Measurements from ENCODE around the gene PIEZO1. TPM values are rescaled to one million over a fixed set of nuclear protein-coding genes. Genes with fewer than 3 reads are reported as not detected.

PIEZO1 gene
- total and polyA plus RNA-seq, 10 of the 15 experiments (the other 5 are each of a cell fraction or from before 2014, with no cell fraction given) = 1.3 to 169 (median 33.4) TPM

DNA sequence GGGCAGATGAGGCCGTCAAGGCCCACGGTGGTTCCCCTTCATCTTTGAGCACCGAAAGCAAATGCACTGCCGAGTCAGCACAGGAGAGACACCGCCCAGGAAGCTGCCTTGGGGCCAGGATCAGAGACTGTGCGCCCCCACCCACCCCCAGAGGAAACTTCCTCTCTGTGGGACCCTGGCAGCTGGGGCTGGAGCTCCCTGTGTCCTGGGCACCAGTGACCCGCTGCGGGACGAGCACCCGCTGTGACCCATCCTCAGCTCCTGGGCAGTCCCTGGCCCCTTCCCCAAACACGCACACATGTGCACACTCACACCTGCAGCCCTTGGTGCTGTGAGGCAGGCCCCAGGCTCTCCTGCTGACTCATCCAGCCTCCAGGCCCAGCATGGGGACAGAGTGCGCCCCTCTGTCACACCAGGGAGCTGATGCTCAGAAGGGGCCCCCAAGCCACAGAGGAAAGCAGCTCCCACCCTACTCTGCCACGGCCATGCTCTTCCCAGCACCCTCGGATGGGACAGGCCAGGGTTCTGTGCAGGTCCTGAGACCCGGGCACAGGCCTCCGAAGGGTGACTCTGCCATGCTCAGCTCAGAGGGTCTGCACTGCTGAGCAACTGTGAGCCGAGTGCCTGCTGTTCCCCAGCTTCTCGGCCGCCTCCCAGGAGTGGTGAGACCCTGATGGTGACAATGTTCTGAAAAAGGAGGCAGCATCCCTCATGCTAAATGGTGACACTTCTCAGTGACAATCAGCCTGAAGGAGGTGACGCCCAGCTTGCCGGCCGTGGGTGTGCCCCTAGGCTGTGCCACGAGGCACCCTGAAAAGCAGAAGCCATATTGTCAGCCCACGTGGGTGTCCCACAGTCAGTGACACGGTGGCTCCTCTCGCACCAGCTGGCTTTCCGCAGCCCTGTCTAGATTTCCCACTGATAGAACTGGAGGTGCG, 3.6 kb downstream of the PIEZO1 start (continued):
- TF ChIP-seq NFIC (IDR thresholded peaks at IDR 0.05; ENCODE audit: low read depth, low read length) = no peak
- TF ChIP-seq, protein P1, sequence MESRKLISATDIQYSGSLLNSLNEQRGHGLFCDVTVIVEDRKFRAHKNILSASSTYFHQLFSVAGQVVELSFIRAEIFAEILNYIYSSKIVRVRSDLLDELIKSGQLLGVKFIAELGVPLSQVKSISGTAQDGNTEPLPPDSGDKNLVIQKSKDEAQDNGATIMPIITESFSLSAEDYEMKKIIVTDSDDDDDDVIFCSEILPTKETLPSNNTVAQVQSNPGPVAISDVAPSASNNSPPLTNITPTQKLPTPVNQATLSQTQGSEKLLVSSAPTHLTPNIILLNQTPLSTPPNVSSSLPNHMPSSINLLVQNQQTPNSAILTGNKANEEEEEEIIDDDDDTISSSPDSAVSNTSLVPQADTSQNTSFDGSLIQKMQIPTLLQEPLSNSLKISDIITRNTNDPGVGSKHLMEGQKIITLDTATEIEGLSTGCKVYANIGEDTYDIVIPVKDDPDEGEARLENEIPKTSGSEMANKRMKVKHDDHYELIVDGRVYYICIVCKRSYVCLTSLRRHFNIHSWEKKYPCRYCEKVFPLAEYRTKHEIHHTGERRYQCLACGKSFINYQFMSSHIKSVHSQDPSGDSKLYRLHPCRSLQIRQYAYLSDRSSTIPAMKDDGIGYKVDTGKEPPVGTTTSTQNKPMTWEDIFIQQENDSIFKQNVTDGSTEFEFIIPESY (IDR thresholded peaks at IDR 0.05) = no peak
- TF ChIP-seq, protein P2, sequence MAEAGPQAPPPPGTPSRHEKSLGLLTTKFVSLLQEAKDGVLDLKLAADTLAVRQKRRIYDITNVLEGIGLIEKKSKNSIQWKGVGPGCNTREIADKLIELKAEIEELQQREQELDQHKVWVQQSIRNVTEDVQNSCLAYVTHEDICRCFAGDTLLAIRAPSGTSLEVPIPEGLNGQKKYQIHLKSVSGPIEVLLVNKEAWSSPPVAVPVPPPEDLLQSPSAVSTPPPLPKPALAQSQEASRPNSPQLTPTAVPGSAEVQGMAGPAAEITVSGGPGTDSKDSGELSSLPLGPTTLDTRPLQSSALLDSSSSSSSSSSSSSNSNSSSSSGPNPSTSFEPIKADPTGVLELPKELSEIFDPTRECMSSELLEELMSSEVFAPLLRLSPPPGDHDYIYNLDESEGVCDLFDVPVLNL (IDR thresholded peaks at IDR 0.05; ENCODE audit: low read depth, low read length) = no peak
- no peak for TF ChIP-seq ZNF207 (IDR thresholded peaks at IDR 0.05; ENCODE audit: borderline replicate concordance)
- TF ChIP-seq KLF5 (IDR thresholded peaks at IDR 0.05; ENCODE audit: partially characterized antibody) = no peak
- TF ChIP-seq BHLHE40 (IDR thresholded peaks at IDR 0.05; ENCODE audit: borderline replicate concordance in 1 of 2, low read depth in 2 of 2, low read length in 1 of 2) = 0 out of 4 replicates have a peak, but pooled peaks of 1 of the 2 experiments have one; percentile 16
- TF ChIP-seq, protein P3, sequence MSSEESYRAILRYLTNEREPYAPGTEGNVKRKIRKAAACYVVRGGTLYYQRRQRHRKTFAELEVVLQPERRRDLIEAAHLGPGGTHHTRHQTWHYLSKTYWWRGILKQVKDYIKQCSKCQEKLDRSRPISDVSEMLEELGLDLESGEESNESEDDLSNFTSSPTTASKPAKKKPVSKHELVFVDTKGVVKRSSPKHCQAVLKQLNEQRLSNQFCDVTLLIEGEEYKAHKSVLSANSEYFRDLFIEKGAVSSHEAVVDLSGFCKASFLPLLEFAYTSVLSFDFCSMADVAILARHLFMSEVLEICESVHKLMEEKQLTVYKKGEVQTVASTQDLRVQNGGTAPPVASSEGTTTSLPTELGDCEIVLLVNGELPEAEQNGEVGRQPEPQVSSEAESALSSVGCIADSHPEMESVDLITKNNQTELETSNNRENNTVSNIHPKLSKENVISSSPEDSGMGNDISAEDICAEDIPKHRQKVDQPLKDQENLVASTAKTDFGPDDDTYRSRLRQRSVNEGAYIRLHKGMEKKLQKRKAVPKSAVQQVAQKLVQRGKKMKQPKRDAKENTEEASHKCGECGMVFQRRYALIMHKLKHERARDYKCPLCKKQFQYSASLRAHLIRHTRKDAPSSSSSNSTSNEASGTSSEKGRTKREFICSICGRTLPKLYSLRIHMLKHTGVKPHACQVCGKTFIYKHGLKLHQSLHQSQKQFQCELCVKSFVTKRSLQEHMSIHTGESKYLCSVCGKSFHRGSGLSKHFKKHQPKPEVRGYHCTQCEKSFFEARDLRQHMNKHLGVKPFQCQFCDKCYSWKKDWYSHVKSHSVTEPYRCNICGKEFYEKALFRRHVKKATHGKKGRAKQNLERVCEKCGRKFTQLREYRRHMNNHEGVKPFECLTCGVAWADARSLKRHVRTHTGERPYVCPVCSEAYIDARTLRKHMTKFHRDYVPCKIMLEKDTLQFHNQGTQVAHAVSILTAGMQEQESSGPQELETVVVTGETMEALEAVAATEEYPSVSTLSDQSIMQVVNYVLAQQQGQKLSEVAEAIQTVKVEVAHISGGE (CRISPR knock-in tag; IDR thresholded peaks at IDR 0.05) = no peak
- TF ChIP-seq ZNF274 (IDR thresholded peaks at IDR 0.05; ENCODE audit: insufficient read depth, insufficient read length) = no peak
- no peak for TF ChIP-seq NR2C2 (IDR thresholded peaks at IDR 0.05; ENCODE audit: borderline replicate concordance, control insufficient read depth, insufficient read length, low read depth)
- no peak for TF ChIP-seq GABPA (IDR thresholded peaks at IDR 0.05; ENCODE audit: low read depth)
- TF ChIP-seq MXI1 (IDR thresholded peaks at IDR 0.05; ENCODE audit: low read depth, low read length) = peak; percentile 83
- 0 out of 2 replicates have a peak, but pooled peaks have one; percentile 4 for TF ChIP-seq MTA2 (IDR thresholded peaks at IDR 0.05; ENCODE audit: low read depth)
- no peak for TF ChIP-seq STAT3 (IDR thresholded peaks at IDR 0.05; ENCODE audit: low read depth, low read length)
- no peak for TF ChIP-seq ZNF24 (IDR thresholded peaks at IDR 0.05)
- TF ChIP-seq, protein P4, sequence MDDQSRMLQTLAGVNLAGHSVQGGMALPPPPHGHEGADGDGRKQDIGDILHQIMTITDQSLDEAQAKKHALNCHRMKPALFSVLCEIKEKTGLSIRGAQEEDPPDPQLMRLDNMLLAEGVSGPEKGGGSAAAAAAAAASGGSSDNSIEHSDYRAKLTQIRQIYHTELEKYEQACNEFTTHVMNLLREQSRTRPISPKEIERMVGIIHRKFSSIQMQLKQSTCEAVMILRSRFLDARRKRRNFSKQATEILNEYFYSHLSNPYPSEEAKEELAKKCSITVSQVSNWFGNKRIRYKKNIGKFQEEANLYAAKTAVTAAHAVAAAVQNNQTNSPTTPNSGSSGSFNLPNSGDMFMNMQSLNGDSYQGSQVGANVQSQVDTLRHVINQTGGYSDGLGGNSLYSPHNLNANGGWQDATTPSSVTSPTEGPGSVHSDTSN (IDR thresholded peaks at IDR 0.05; ENCODE audit: insufficient replicate concordance, low read depth, low read length) = no peak
- TF ChIP-seq, protein P5, sequence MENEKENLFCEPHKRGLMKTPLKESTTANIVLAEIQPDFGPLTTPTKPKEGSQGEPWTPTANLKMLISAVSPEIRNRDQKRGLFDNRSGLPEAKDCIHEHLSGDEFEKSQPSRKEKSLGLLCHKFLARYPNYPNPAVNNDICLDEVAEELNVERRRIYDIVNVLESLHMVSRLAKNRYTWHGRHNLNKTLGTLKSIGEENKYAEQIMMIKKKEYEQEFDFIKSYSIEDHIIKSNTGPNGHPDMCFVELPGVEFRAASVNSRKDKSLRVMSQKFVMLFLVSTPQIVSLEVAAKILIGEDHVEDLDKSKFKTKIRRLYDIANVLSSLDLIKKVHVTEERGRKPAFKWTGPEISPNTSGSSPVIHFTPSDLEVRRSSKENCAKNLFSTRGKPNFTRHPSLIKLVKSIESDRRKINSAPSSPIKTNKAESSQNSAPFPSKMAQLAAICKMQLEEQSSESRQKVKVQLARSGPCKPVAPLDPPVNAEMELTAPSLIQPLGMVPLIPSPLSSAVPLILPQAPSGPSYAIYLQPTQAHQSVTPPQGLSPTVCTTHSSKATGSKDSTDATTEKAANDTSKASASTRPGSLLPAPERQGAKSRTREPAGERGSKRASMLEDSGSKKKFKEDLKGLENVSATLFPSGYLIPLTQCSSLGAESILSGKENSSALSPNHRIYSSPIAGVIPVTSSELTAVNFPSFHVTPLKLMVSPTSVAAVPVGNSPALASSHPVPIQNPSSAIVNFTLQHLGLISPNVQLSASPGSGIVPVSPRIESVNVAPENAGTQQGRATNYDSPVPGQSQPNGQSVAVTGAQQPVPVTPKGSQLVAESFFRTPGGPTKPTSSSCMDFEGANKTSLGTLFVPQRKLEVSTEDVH (IDR thresholded peaks at IDR 0.05; ENCODE audit: low read depth, partially characterized antibody) = no peak
- no peak for TF ChIP-seq HDAC6 (IDR thresholded peaks at IDR 0.05; ENCODE audit: unreplicated experiment)

Measured in GM12878 (cell line).